DOHH2 (cell line): ENCODE data around the gene IRF7.

ENCODE experiments used
- CTCF ChIP-seq: fragments of 200-600 bp; sonication (generic); IDR thresholded peaks from one replicate; pipeline ENCODE4 v1.5.1; 2014; ENCODE audit warnings: antibody characterized with exemption, mild to moderate bottlenecking, low read depth, low read length; ENCODE audit not compliant: poor library complexity, severe bottlenecking
- EZH2phosphoT487 ChIP-seq: fragments of 200-600 bp; sonication (generic); IDR thresholded peaks from 2 replicates; pipeline ENCODE4 v1.6.1; 2017; ENCODE audit warnings: borderline replicate concordance, mild to moderate bottlenecking, antibody characterized with exemption, low read length, moderate library complexity, mixed read lengths

GRCh38 chr11:613369-613968 is 2.3 kb downstream of the IRF7 start:
- TF ChIP-seq EZH2phosphoT487 (no peak), CTCF (no peak)
